H9 (cell line): ENCODE measurements around the gene NAA16. TPM values are rescaled to one million over a fixed set of nuclear protein-coding genes. Genes with fewer than 3 reads are reported as not detected.

ENCODE experiments used
- DNase-seq: peaks from one replicate; pipeline ENCODE4 v3.0.0-alpha.2; 2017
- H2AFZ ChIP-seq: one replicate; pipeline ENCODE4 v1.6.1; 2013; ENCODE audit warnings: mild to moderate bottlenecking, low read length, control low read depth, moderate library complexity
- H2AK5ac ChIP-seq: 2 replicates; pipeline ENCODE4 v1.6.1; 2013; ENCODE audit warnings: low read length, control low read depth, mixed read lengths; ENCODE audit not compliant: insufficient read length
- H2BK120ac ChIP-seq: one replicate; pipeline ENCODE4 v1.6.1; 2013; ENCODE audit warnings: low read depth, mild to moderate bottlenecking, low read length, control low read depth, inconsistent platforms; ENCODE audit not compliant: poor library complexity, severe bottlenecking
- H2BK12ac ChIP-seq: 2 replicates; pipeline ENCODE4 v1.6.1; 2013; ENCODE audit warnings: low read length, control low read depth, mixed read lengths, low read depth; ENCODE audit not compliant: insufficient read length
- H2BK15ac ChIP-seq: 2 replicates; pipeline ENCODE4 v1.6.1; 2013; ENCODE audit warnings: low read depth, low read length, control low read depth
- H2BK20ac ChIP-seq: one replicate; pipeline ENCODE4 v1.6.1; 2013; ENCODE audit warnings: low read depth, mild to moderate bottlenecking, low read length, control low read depth, inconsistent platforms; ENCODE audit not compliant: poor library complexity, severe bottlenecking
- H2BK5ac ChIP-seq: 2 replicates; pipeline ENCODE4 v1.6.1; 2013; ENCODE audit warnings: low read length, control low read depth, mixed read lengths; ENCODE audit not compliant: insufficient read length
- H3K14ac ChIP-seq: 2 replicates; pipeline ENCODE4 v1.6.1; 2013; ENCODE audit warnings: low read length, control low read depth; ENCODE audit not compliant: insufficient read depth
- H3K18ac ChIP-seq: 2 replicates; pipeline ENCODE4 v1.6.1; 2013; ENCODE audit warnings: low read depth, mild to moderate bottlenecking, mixed read lengths, low read length, control low read depth; ENCODE audit not compliant: insufficient read length
- H3K23ac ChIP-seq: 2 replicates; pipeline ENCODE4 v1.6.1; 2013; ENCODE audit warnings: low read length, control low read depth, mixed read lengths, low read depth; ENCODE audit not compliant: insufficient read length
- H3K23me2 ChIP-seq: 2 replicates; pipeline ENCODE4 v1.6.1; 2013; ENCODE audit warnings: low read depth, mild to moderate bottlenecking, mixed read lengths, low read length, control low read depth; ENCODE audit not compliant: insufficient read length, poor library complexity, severe bottlenecking
- H3K27ac ChIP-seq: 2 replicates; pipeline ENCODE4 v1.5.1; 2013; ENCODE audit warnings: low read length, control low read depth, mixed read lengths, low read depth; ENCODE audit not compliant: insufficient read length
- H3K27me3 ChIP-seq: 2 replicates; pipeline ENCODE4 v1.6.1; 2013; ENCODE audit warnings: low read length, control low read depth, inconsistent platforms; ENCODE audit not compliant: insufficient read depth
- H3K4ac ChIP-seq: 2 replicates; pipeline ENCODE4 v1.6.1; 2013; ENCODE audit warnings: low read depth, mild to moderate bottlenecking, control low read depth, inconsistent platforms, low read length, moderate library complexity
- H3K4me1 ChIP-seq: 2 replicates; pipeline ENCODE4 v1.6.1; 2013; ENCODE audit warnings: low read length, control low read depth, inconsistent platforms; ENCODE audit not compliant: insufficient read depth
- H3K4me2 ChIP-seq: 2 replicates; pipeline ENCODE4 v1.6.1; 2013; ENCODE audit warnings: low read length, control low read depth, mixed read lengths; ENCODE audit not compliant: insufficient read length, insufficient read depth
- H3K56ac ChIP-seq: 2 replicates; pipeline ENCODE4 v1.6.1; 2013; ENCODE audit warnings: low read depth, mild to moderate bottlenecking, mixed read lengths, low read length, control low read depth; ENCODE audit not compliant: insufficient read length
- H3K79me1 ChIP-seq: 2 replicates; pipeline ENCODE4 v1.6.1; 2013; ENCODE audit warnings: low read depth, mild to moderate bottlenecking, moderate library complexity, low read length, control low read depth, inconsistent platforms; ENCODE audit not compliant: insufficient read depth, poor library complexity, severe bottlenecking
- H3K79me2 ChIP-seq: 2 replicates; pipeline ENCODE4 v1.6.1; 2013; ENCODE audit warnings: low read length, control low read depth, inconsistent platforms; ENCODE audit not compliant: insufficient read depth
- H3K9ac ChIP-seq: 2 replicates; pipeline ENCODE4 v1.6.1; 2013; ENCODE audit warnings: low read length, control low read depth, mixed read lengths; ENCODE audit not compliant: insufficient read length; ENCODE audit errors: extremely low read depth
- H3K9me3 ChIP-seq: one replicate; pipeline ENCODE4 v1.6.1; 2013; ENCODE audit warnings: low read depth, low read length, inconsistent platforms; ENCODE audit not compliant: control insufficient read depth
- H3T11ph ChIP-seq: one replicate; pipeline ENCODE4 v1.6.1; 2013; ENCODE audit warnings: mild to moderate bottlenecking, low read length, control low read depth, inconsistent platforms
- H4K20me1 ChIP-seq: one replicate; pipeline ENCODE4 v1.6.1; 2013; ENCODE audit not compliant: control insufficient read depth, insufficient read length, insufficient read depth
- H4K5ac ChIP-seq: 2 replicates; pipeline ENCODE4 v1.6.1; 2013; ENCODE audit warnings: low read depth, mild to moderate bottlenecking, mixed read lengths, low read length, control low read depth; ENCODE audit not compliant: insufficient read length
- H4K8ac ChIP-seq: replicated peaks from 2 replicates; pipeline ENCODE4 v1.6.1; 2013; ENCODE audit warnings: low read length, control low read depth, mixed read lengths, low read depth; ENCODE audit not compliant: insufficient read length
- H4K91ac ChIP-seq: 2 replicates; pipeline ENCODE4 v1.6.1; 2013; ENCODE audit warnings: low read depth, mild to moderate bottlenecking, moderate library complexity, mixed read lengths, low read length, control low read depth; ENCODE audit not compliant: insufficient read length
- H3K27ac Mint-ChIP-seq, 3 experiments: 2 replicates in 2 of 3; 3 replicates in 1 of 3; pipeline ENCODE4 v1.8.0; 2020 to 2021; ENCODE audit warnings: mixed read lengths in 3 of 3, mild to moderate bottlenecking in 1 of 3, moderate library complexity in 1 of 3
- H3K27me3 Mint-ChIP-seq: 2 replicates; pipeline ENCODE4 v1.8.0; 2021; ENCODE audit warnings: low read depth, mild to moderate bottlenecking, moderate library complexity, mixed read lengths
- H3K36me3 Mint-ChIP-seq, 3 experiments: 2 replicates in 2 of 3; 3 replicates in 1 of 3; pipeline ENCODE4 v1.8.0; 2020 to 2021; ENCODE audit warnings: low read depth in 3 of 3, mixed read lengths in 3 of 3; ENCODE audit not compliant: insufficient read depth in 1 of 3
- H3K4me1 Mint-ChIP-seq, 2 experiments: 2 replicates each; pipeline ENCODE4 v1.8.0; 2020; ENCODE audit warnings: mixed read lengths in 2 of 2
- H3K4me3 Mint-ChIP-seq, 2 experiments: 2 replicates in 1 of 2; 3 replicates in 1 of 2; pipeline ENCODE4 v1.8.0; 2020 to 2021; ENCODE audit warnings: mild to moderate bottlenecking in 2 of 2, mixed read lengths in 2 of 2, moderate library complexity in 1 of 2
- H3K9me3 Mint-ChIP-seq, 2 experiments: 2 replicates in 1 of 2; 3 replicates in 1 of 2; pipeline ENCODE4 v1.8.0; 2020; ENCODE audit warnings: mild to moderate bottlenecking in 2 of 2, mixed read lengths in 2 of 2, moderate library complexity in 1 of 2
- WGBS: extraction: QIAGEN DNeasy Blood & Tissue Kit; methylation state at CpG from one replicate; pipeline ENCODE4 v1.1.7; 2013; ENCODE audit warnings: missing lambda C conversion rate, low lambda C conversion rate, mixed read lengths; ENCODE audit not compliant: insufficient read length; ENCODE audit errors: extremely low coverage; 5-methylcytosine and 5-hydroxymethylcytosine counted together
- total RNA-seq: library from RNA; stranded (reverse); gene quantifications from 2 replicates; pipeline ENCODE4 v1.2.1, GENCODE V29; 2021
- TF ChIP-seq, protein P1 (sequence below): fragments of 200-600 bp; sonication (generic); conservative IDR thresholded peaks from 3 replicates; pipeline ENCODE4 v1.8.0; 2021; ENCODE audit warnings: antibody characterized with exemption, mild to moderate bottlenecking

NAA16 gene
- total RNA-seq, 1 experiment from 2014 or later = 37.7 TPM

DNA sequence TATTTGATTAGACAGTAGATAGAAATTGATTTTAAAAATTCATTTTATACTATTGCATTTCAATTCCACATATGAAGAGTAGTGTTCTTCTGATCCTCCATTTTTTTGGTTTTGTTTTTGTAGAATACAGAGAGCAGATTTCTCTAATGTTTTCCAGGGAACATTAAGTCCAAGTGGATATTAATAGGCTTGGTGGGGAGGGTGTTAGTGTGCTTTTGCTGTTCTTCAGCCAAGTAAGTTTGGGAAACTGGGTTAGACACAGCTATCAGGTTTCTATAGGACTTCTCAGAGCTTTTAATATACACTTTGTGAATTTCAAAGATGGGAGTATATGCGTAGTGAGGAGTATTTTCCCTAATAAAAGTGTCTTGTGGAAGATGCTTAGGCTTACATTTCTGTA lies 21.8 kb downstream of the NAA16 start:
- no peaks in the 10 kb centered on the region for H4K20me1 ChIP-seq
- no peaks in the 10 kb centered on the region for H3K9me3 ChIP-seq
- no peaks in the 10 kb centered on the region for H3K4me1 Mint-ChIP-seq
- no peaks in the 10 kb centered on the region for H3K27me3 Mint-ChIP-seq
- H3K23me2 ChIP-seq = no peaks in the 10 kb centered on the region
- H3K27ac Mint-ChIP-seq = no peak overlapping the region
- H2BK12ac ChIP-seq = no peak overlapping the region
- H3K4me3 Mint-ChIP-seq = no peak overlapping the region
- TF ChIP-seq, protein P1, sequence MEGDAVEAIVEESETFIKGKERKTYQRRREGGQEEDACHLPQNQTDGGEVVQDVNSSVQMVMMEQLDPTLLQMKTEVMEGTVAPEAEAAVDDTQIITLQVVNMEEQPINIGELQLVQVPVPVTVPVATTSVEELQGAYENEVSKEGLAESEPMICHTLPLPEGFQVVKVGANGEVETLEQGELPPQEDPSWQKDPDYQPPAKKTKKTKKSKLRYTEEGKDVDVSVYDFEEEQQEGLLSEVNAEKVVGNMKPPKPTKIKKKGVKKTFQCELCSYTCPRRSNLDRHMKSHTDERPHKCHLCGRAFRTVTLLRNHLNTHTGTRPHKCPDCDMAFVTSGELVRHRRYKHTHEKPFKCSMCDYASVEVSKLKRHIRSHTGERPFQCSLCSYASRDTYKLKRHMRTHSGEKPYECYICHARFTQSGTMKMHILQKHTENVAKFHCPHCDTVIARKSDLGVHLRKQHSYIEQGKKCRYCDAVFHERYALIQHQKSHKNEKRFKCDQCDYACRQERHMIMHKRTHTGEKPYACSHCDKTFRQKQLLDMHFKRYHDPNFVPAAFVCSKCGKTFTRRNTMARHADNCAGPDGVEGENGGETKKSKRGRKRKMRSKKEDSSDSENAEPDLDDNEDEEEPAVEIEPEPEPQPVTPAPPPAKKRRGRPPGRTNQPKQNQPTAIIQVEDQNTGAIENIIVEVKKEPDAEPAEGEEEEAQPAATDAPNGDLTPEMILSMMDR = no peak
- H2BK120ac ChIP-seq = no peak overlapping the region
- no peak overlapping the region for H2BK20ac ChIP-seq
- no peak overlapping the region for H2BK5ac ChIP-seq
- H4K8ac ChIP-seq = no peak overlapping the region
- H3K27me3 ChIP-seq = no peaks in the 10 kb centered on the region
- H3K56ac ChIP-seq = no peak overlapping the region
- H3K36me3 Mint-ChIP-seq = peaks cover 5 to 55% (median 53%) of the 10 kb centered on the region in 3 experiments; a peak in 6 of 7 replicates
- H2AK5ac ChIP-seq = no peak overlapping the region
- H3K4me1 ChIP-seq = no peaks in the 10 kb centered on the region
- H3K4ac ChIP-seq = no peak overlapping the region
- no peaks in the 10 kb centered on the region for H3K79me2 ChIP-seq
- H3K23ac ChIP-seq = no peak overlapping the region
- H3K79me1 ChIP-seq = no peaks in the 10 kb centered on the region
- no peaks in the 10 kb centered on the region for H3K9me3 Mint-ChIP-seq
- no peak overlapping the region for H2BK15ac ChIP-seq
- H3K9ac ChIP-seq = no peak overlapping the region
- H4K5ac ChIP-seq = no peak overlapping the region
- DNase-seq = no peak
- H3T11ph ChIP-seq = no peak overlapping the region
- no peak overlapping the region for H2AFZ ChIP-seq
- H4K91ac ChIP-seq = no peak overlapping the region
- H3K14ac ChIP-seq = no peak overlapping the region
- no peak overlapping the region for H3K4me2 ChIP-seq
- no peak overlapping the region for H3K18ac ChIP-seq
- WGBS = no CpG with 5 or more reads among the region's 1 CpG
- no peak overlapping the region for H3K27ac ChIP-seq
